Measurements from ENCODE around the gene UBE2R2. TPM values are rescaled to one million over a fixed set of nuclear protein-coding genes. Genes with fewer than 3 reads are reported as not detected.

UBE2R2 gene
- total and polyA plus RNA-seq, 10 of the 15 experiments (the other 5 are each of a cell fraction or from before 2014, with no cell fraction given): 7.2 to 32.8 (median 17.2) TPM

- BruUV-seq (replicated peaks): no TSS peak
- in situ Hi-C loops (cut with MboI) (no loop called here), intact Hi-C loops (cut with micrococcal nuclease; ENCODE audit: unreplicated experiment) (no loop called here)
- WGBS (ENCODE audit: insufficient coverage, insufficient replicate concordance, low lambda C conversion rate, missing lambda C conversion rate): 95% methylated on average over 2 of the region's 2 CpGs
- CTCF ChIA-PET: interaction anchor here (1.0 to 2.8 kb wide), 2 partner anchors 122 to 139 kb away, joined by 4 to 12 read pairs; no protein-coding TSS in a partner anchor
- Histone ChIP-seq H3K4me3 (no peak overlapping the region), H4K20me1 (ENCODE audit: control insufficient read depth, insufficient read depth) (no peaks in the 10 kb centered on the region), H3K4me2 (ENCODE audit: control insufficient read depth, insufficient read depth) (no peak overlapping the region), H3K27me3 (replicated peaks in 1 of 2; ENCODE audit: control insufficient read depth in 2 of 2, insufficient read depth in 2 of 2, low read length in 1 of 2) (no peaks in the 10 kb centered on the region), H3K4me1 (ENCODE audit: control insufficient read depth, insufficient read depth, low read length) (peaks cover 4% of the 10 kb centered on the region; the same call in 1 of the 2 replicates), H3K36me3 (ENCODE audit: control insufficient read depth in 2 of 2, insufficient read depth in 2 of 2, low read length in 1 of 2) (peaks cover 6 to 18% of the 10 kb centered on the region in 2 experiments), H3K9ac (ENCODE audit: control insufficient read depth, insufficient read depth, low read length) (no peak overlapping the region), H3K27ac (ENCODE audit: control insufficient read depth, insufficient read depth) (no peak overlapping the region), H3K79me2 (ENCODE audit: control insufficient read depth, insufficient read depth, low read length) (no peaks in the 10 kb centered on the region), H3K9me3 (replicated peaks; ENCODE audit: control insufficient read depth, insufficient read depth, low read length) (no peaks in the 10 kb centered on the region), H2AFZ (ENCODE audit: control insufficient read depth, low read depth, low read length) (no peak overlapping the region)
- no peak for ATAC-seq
- SMC1A ChIA-PET (ENCODE audit: uncharacterized antibody, unreplicated experiment): interaction anchor here (0.9 kb wide), 1 partner anchor 121 kb away, joined by 4 read pairs; no protein-coding TSS in a partner anchor
- no peak for FAIRE-seq
- DNase-seq (ENCODE audit: low read depth, low spot score): no peak
- RAD21 ChIA-PET (ENCODE audit: unreplicated experiment): no interaction called here
- TF ChIP-seq SIX5 (IDR thresholded peaks at IDR 0.05; ENCODE audit: low read depth, low read length, severe bottlenecking) (no peak), RFX5 (IDR thresholded peaks at IDR 0.05; ENCODE audit: low read depth, low read length) (no peak), PAX8 (IDR thresholded peaks at IDR 0.05) (no peak), ZNF207 (IDR thresholded peaks at IDR 0.05; ENCODE audit: borderline replicate concordance) (no peak), SMAD5 (IDR thresholded peaks at IDR 0.05; ENCODE audit: low read depth) (no peak), EP300 (IDR thresholded peaks at IDR 0.05; ENCODE audit: borderline replicate concordance in 1 of 2, control insufficient read depth in 1 of 2, low read depth in 2 of 2, low read length in 2 of 2) (no peak), CTCF (IDR thresholded peaks at IDR 0.05 in 2 of 3, conservative IDR thresholded peaks at IDR 0.05 in 1 of 3; ENCODE audit: control insufficient read depth in 2 of 3, extremely low read depth in 1 of 3, insufficient read depth in 1 of 3, low read depth in 3 of 3, low read length in 3 of 3) (no peak), REST (IDR thresholded peaks at IDR 0.05; ENCODE audit: low read depth, low read length) (no peak), STAT1 (conservative IDR thresholded peaks at IDR 0.05) (no peak), CHD4 (IDR thresholded peaks at IDR 0.05) (no peak), TCF7 (IDR thresholded peaks at IDR 0.05; ENCODE audit: borderline replicate concordance) (no peak)
- POLR2A ChIA-PET: no interaction called here
These were observed 135.1 kb downstream of the UBE2R2 start for GRCh38 chr9:33952066-33952465.

Measured in GM12878 (cell line).